Stimulated activated CD4-positive, alpha-beta T cell treated with anti-CD3 and anti-CD28 coated beads, Interleukin-12 subunit alpha, Interleukin-12 subunit beta, amount 100 ng/mL, for 24 hours (primary cell): ENCODE results near the gene MORC3.

ENCODE experiments used
- DNase-seq, 2 experiments: peaks; one replicate each; pipeline ENCODE4 v3.0.0-alpha.2; 2020; ENCODE audit warnings: low read depth in 2 of 2

MORC3 gene

GRCh38 chr21:36424592-36424991 is 104.6 kb downstream of the MORC3 start:
- no peak for DNase-seq

GRCh38 chr21:36425286-36425685 is 105.3 kb downstream of the MORC3 start:
- no peak for DNase-seq
